GM08714 (cell line): ENCODE results near the gene C1QA.

Experiments
- H3K4me3 ChIP-seq: fragments of 200-500 bp; sonication (Bioruptor generic); 2 replicates; pipeline ENCODE4 v1.5.1; 2014; ENCODE audit warnings: mild to moderate bottlenecking, low read length, inconsistent platforms
- ZNF274 ChIP-seq: IDR thresholded peaks from 2 replicates; pipeline ENCODE4 v1.6.1; 2012; ENCODE audit warnings: mild to moderate bottlenecking, low read depth, low read length

C1QA gene

DNA sequence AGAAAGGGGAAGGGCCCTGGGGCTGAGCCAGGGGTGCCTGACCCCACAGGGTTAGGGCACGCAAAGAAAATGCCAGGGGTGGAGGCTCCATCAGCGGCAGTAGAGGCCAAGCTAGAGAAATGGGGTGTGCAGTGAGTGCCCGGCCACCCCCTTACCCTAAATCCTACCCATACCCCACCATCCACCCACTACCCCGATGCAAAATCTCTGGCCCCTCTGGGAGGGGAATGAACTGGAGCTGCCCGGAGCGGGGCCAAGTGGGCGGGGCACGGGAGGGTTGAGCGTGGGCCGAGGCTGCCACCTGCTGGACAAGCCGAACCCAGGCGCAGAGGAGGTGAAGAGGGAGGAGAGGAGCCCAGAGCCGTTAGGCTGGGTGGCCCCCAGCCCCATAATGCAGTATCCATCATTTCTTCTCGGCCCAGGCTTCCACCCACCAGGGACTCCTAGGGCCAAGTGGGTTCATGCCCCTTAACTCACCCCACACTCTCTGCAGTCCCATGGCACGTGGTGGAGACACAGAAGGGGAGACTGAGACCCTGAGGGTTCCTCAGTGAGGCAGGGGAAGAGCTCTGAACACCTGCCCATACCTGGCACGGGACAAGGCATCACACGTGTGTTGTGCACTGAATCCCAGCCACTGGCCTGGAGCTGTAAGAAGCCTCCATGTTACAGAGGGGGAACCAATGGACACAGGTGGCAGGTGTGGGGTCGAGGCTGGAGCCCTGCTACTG lies 5.6 kb downstream of the C1QA start:
- no peak overlapping the region for H3K4me3 ChIP-seq
- no peak for TF ChIP-seq ZNF274

- no peak within 1 kb of the TSS for H3K4me3 ChIP-seq
- TF ChIP-seq ZNF274, result no peak
Measured at GRCh38 chr1:22643381-22643780, 7.0 kb downstream of the C1QA start, which contains the start of gene C1QC. TSS of gene C1QC (plus strand) at chr1:22643633. CDS start at chr1:22644024, 391 bp downstream.

DNA sequence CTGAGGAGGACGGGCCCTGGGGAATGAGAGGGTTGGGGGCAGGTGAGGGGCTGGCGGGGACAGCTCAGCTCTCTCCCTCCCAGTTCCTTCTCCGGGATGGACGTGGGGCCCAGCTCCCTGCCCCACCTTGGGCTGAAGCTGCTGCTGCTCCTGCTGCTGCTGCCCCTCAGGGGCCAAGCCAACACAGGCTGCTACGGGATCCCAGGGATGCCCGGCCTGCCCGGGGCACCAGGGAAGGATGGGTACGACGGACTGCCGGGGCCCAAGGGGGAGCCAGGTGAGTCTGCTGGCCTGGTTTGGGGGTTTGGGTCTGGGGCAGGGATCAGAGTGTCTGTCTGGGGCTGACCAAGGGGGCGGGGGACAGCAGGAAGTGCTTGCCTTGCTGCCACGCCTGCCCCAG lies 7.5 kb downstream of the C1QA start:
- no peak for TF ChIP-seq ZNF274
- H3K4me3 ChIP-seq, result no peak overlapping the region

DNA sequence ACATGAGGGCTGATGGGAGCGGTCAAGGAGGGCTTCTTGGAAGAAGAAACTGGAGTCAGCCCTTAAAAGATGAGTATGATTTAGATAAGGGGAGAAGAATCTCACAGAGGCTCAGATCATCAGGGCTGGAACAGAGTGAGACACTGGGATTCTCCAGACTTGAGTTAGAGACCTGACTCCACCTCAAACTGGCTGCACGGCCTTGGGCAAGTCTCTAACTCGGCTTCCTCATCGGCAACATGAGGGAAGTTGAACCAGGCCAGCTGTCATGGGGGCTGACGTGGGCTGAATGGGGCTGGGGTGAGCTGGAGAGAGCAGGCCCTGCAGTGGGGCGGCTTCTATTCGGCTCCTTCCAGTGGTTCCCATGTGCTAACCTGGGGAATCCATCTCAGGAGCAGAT lies 9.5 kb downstream of the C1QA start:
- TF ChIP-seq ZNF274, result no peak
- no peak overlapping the region for H3K4me3 ChIP-seq

DNA sequence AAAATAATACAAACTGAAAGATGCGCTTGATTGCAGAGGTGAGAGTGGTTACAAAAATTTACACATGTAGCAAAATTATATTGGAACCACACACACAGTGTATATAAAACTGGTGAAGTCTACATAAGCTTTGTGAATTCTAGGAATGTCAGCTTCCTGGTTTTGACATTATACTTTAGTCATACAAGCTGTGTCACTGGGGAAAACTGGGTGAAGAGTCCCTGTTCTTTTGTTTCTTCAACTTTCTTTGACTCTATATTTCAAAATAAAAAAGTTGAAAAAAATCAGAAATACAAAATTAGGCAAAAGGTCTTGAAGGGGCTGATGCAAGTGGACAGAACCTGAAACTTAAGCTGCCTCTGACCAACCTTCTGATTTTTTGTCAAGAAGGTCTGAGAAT lies 10.0 kb downstream of the C1QA start:
- no peak overlapping the region for H3K4me3 ChIP-seq
- TF ChIP-seq ZNF274, result no peak

- no peak for TF ChIP-seq ZNF274
- H3K4me3 ChIP-seq, result no peak overlapping the region
Measured at GRCh38 chr1:22650089-22650693, 13.8 kb downstream of the C1QA start.

- TF ChIP-seq ZNF274, result no peak
- H3K4me3 ChIP-seq, result no peak overlapping the region
Measured at GRCh38 chr1:22651941-22652856, 15.8 kb downstream of the C1QA start.

DNA sequence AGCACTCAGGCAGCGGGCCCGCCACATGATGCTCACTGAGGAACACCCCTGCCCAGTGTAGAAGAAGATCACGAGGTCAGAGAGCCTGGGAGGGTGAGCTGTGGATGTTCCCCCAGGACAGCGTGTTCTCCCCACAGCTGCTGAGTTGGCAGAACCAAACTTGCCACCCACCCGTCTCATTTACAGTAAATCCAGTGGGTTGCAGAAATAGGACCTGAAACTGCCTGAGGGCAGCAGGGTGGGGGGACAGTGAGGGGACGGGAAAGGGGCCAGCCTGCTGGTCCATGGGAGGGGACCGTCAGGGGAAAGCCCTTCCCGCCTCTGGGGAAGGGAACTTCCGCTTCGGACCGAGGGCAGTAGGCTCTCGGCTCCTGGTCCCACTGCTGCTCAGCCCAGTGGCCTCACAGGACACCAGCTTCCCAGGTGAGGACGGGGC lies 16.5 kb downstream of the C1QA start, which contains the start of gene C1QB:
Gene C1QB (plus strand): TSS at position 356 of the 436 bp plus-strand sequence. CDS start 6,227 bp downstream, outside the sequence.
- H3K4me3 ChIP-seq, result no peak within 1 kb of the TSS
- TF ChIP-seq ZNF274, result no peak

DNA sequence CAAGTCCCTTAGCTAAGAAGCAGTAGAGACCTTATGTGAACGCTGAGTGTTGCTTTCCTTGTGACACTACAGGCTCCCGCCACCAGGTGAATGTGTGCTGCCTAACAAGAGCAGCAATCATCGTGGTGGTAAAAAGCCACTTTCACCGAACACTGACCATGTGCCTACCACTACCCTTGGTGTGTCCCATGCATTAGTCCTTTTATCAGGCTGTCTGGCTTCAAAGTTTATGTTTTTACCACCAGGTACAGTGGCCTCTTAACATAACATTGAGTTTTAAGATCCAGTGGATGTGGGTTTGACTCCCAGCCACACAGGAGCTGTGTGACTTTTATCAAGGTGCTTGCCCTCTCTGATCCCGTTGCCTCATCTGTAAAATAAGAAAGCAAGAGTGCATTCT lies 18.3 kb downstream of the C1QA start:
- TF ChIP-seq ZNF274, result no peak
- H3K4me3 ChIP-seq, result no peak overlapping the region

DNA sequence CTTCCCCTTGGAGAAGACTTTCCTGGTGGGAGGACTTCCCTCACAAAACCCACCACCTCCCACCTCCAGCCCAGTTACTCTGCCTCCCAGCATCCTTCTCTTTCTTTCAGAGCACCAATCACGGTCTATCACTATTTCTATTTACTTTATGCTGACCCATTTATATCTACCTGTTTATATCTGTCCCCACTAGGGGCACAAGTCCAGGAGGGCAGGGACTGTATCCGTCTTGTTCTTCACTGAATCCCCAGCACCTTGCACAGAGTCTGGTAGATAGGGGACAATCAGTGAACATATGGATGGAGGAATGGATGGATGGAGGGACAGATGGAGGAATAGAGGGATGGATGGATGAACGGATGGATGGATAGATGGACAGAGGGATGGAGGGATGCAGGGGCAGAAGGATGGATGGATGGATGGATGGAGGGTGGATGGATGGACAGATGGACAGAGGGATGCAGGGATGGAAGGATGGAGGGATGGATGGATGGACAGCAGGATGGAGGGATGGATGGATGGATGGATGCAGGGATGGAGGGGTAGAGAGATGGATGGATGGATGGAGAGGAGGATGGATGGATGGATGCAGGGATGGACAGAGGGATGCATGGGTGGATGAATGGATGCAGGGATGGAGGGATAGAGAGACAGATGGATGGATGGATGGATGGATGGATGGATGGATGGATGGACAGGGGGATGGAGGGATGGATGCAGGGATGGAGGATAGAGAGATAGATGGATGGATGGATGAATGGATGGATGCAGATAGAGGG lies 22.1 kb downstream of the C1QA start:
- H3K4me3 ChIP-seq, result no peak overlapping the region
- TF ChIP-seq ZNF274, result no peak

- no peak for TF ChIP-seq ZNF274
- H3K4me3 ChIP-seq, result no peak overlapping the region
Measured at GRCh38 chr1:22660716-22661241, 24.4 kb downstream of the C1QA start.

DNA sequence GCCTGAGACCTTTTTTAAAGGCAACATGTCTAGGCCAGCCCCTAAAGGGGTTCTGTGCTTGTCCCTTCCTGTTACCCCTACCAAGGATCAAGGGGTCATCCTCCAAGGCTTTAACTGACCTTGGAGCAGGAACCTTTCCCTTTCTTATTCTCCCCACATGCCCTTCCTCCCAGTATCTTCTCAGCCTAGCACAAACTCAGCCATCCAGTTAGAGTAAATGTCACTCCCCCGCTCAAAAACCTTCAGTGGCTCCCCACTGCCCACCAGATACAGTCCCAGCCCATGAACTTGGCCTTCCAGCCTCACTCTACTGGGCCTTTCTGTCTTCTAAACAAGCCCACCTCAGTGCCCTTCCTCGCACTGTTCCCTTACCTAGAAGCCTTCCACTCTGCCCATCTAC lies 25.5 kb downstream of the C1QA start:
- TF ChIP-seq ZNF274, result no peak
- H3K4me3 ChIP-seq, result no peak overlapping the region

DNA sequence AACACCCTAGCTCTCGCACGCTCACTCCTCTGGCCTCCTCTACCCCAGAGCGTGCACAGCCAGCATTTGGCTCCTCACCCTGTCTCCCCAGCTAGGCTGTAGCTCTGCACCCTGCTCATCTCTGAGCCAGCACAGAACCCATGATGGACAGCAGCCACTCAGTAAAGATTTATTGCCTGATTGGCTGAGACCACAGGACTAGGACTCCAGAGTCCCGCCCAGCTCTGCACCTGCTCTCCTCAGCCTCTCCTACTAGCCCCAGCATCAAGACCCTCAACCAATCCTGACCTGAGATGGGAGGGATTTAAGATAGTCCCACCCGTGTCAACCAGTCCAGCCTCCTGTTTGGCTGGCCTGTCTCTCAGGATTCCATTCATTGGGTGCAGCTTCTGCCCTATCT lies 25.9 kb downstream of the C1QA start:
- TF ChIP-seq ZNF274, result no peak
- H3K4me3 ChIP-seq, result no peak overlapping the region
